ENCODE results near the gene RGS6. TPM values are rescaled to one million over a fixed set of nuclear protein-coding genes. Genes with fewer than 3 reads are reported as not detected.

Gene RGS6
- total RNA-seq, 1 donor from 2014 or later, result 23.3 TPM

- ATAC-seq (no peak), DNase-seq (ENCODE audit: missing footprints) (no peak)
- intact Hi-C loops (cut with DNase I), result no loop called here
Measured at GRCh38 chr14:72120315-72120714, 188.1 kb downstream of the RGS6 start.

- intact Hi-C loops (cut with DNase I), result no loop called here
- DNase-seq (ENCODE audit: missing footprints), result no peak
- no peak for ATAC-seq
Measured at GRCh38 chr14:72123755-72124154, 191.5 kb downstream of the RGS6 start.

GRCh38 chr14:72124171-72124570, 191.9 kb downstream of the RGS6 start:
- intact Hi-C loops (cut with DNase I), result no loop called here
- ATAC-seq (no peak), DNase-seq (ENCODE audit: missing footprints) (no peak)

GRCh38 chr14:72126091-72126490, 193.9 kb downstream of the RGS6 start:
- intact Hi-C loops (cut with DNase I), result no loop called here
- DNase-seq (ENCODE audit: missing footprints), result no peak
- ATAC-seq, result no peak

- no peak for ATAC-seq
- intact Hi-C loops (cut with DNase I), result no loop called here
- no peak for DNase-seq (ENCODE audit: missing footprints)
Measured at GRCh38 chr14:72126561-72126960, 194.3 kb downstream of the RGS6 start.

GRCh38 chr14:72128629-72129028, 196.4 kb downstream of the RGS6 start:
- DNase-seq (ENCODE audit: missing footprints) (no peak), ATAC-seq (no peak)
- intact Hi-C loops (cut with DNase I), result no loop called here

GRCh38 chr14:72129291-72129690, 197.1 kb downstream of the RGS6 start:
- ATAC-seq, result peak; percentile 76
- no peak for DNase-seq (ENCODE audit: missing footprints)
- intact Hi-C loops (cut with DNase I), result no loop called here

- intact Hi-C loops (cut with DNase I), result no loop called here
- ATAC-seq, result no peak
- DNase-seq (ENCODE audit: missing footprints), result no peak
Measured at GRCh38 chr14:72141084-72141483, 208.9 kb downstream of the RGS6 start.

GRCh38 chr14:72142328-72142727, 210.1 kb downstream of the RGS6 start:
- no peak for DNase-seq (ENCODE audit: missing footprints)
- ATAC-seq, result no peak
- intact Hi-C loops (cut with DNase I), result no loop called here

- DNase-seq (ENCODE audit: missing footprints) (no peak), ATAC-seq (no peak)
- intact Hi-C loops (cut with DNase I), result no loop called here
Measured at GRCh38 chr14:72146241-72146640, 214.0 kb downstream of the RGS6 start.

GRCh38 chr14:72154645-72155378, 222.6 kb downstream of the RGS6 start:
- intact Hi-C loops (cut with DNase I), result no loop called here
- ATAC-seq, result peak; percentile 26
- DNase-seq (ENCODE audit: missing footprints), result no peak

GRCh38 chr14:72155379-72155993, 223.3 kb downstream of the RGS6 start:
- intact Hi-C loops (cut with DNase I), result no loop called here
- DNase-seq (ENCODE audit: missing footprints) (no peak), ATAC-seq (no peak)

- no peak for ATAC-seq
- intact Hi-C loops (cut with DNase I), result no loop called here
Measured at GRCh38 chr14:72164420-72165228, 232.4 kb downstream of the RGS6 start.

GRCh38 chr14:72165229-72165698, 233.0 kb downstream of the RGS6 start:
- intact Hi-C loops (cut with DNase I), result no loop called here
- no peak for ATAC-seq
- no peak for DNase-seq (ENCODE audit: missing footprints)

More at GRCh38 chr14:72164420-72165228, 232.4 kb downstream of the RGS6 start:
- no peak for DNase-seq (ENCODE audit: missing footprints)

- intact Hi-C loops (cut with DNase I), result no loop called here
- ATAC-seq (no peak), DNase-seq (ENCODE audit: missing footprints) (peak; percentile 40)
Measured at GRCh38 chr14:72169521-72169920, 237.3 kb downstream of the RGS6 start.

GRCh38 chr14:72172049-72172448, 239.8 kb downstream of the RGS6 start:
- DNase-seq (ENCODE audit: missing footprints), result no peak
- intact Hi-C loops (cut with DNase I), result no loop called here
- ATAC-seq, result no peak

GRCh38 chr14:72172597-72172996, 240.4 kb downstream of the RGS6 start:
- intact Hi-C loops (cut with DNase I), result no loop called here
- ATAC-seq (peak; percentile 26), DNase-seq (ENCODE audit: missing footprints) (no peak)

- DNase-seq (ENCODE audit: missing footprints) (no peak), ATAC-seq (no peak)
- intact Hi-C loops (cut with DNase I), result no loop called here
Measured at GRCh38 chr14:72173038-72173720, 240.9 kb downstream of the RGS6 start.

- peak; percentile 15 for DNase-seq (ENCODE audit: missing footprints)
- no peak for ATAC-seq
- intact Hi-C loops (cut with DNase I), result no loop called here
Measured at GRCh38 chr14:72177251-72177650, 245.0 kb downstream of the RGS6 start.
